Epithelial cell of proximal tubule (primary cell): Measurements from ENCODE around the gene TTC28. TPM values are rescaled to one million over a fixed set of nuclear protein-coding genes. Genes with fewer than 3 reads are reported as not detected.

Experiments used
- DNase-seq: peaks from one replicate; pipeline ENCODE4 v3.0.0-alpha.2; 2011; ENCODE audit warnings: low read depth
- H3K4me3 ChIP-seq: 2 replicates; pipeline ENCODE4 v1.5.1; 2011; ENCODE audit warnings: low read depth, mild to moderate bottlenecking, low read length
- total RNA-seq: library from RNA; depleted of rRNA; stranded (reverse); fragments of >200 nt; gene quantifications from 2 replicates; pipeline ENCODE4 v1.2.3, GENCODE V29; 2015
- TF ChIP-seq, protein P1 (sequence below): conservative IDR thresholded peaks from 2 replicates; pipeline ENCODE4 v1.5.1; 2012; ENCODE audit warnings: low read depth, mild to moderate bottlenecking, low read length

Gene TTC28
- total RNA-seq, 1 donor from 2014 or later, result 3.7 TPM

GRCh38 chr22:28029201-28029948 lies 650.3 kb downstream of the TTC28 start:
- H3K4me3 ChIP-seq, result no peak overlapping the region
- no peak for DNase-seq
- TF ChIP-seq, protein P1, sequence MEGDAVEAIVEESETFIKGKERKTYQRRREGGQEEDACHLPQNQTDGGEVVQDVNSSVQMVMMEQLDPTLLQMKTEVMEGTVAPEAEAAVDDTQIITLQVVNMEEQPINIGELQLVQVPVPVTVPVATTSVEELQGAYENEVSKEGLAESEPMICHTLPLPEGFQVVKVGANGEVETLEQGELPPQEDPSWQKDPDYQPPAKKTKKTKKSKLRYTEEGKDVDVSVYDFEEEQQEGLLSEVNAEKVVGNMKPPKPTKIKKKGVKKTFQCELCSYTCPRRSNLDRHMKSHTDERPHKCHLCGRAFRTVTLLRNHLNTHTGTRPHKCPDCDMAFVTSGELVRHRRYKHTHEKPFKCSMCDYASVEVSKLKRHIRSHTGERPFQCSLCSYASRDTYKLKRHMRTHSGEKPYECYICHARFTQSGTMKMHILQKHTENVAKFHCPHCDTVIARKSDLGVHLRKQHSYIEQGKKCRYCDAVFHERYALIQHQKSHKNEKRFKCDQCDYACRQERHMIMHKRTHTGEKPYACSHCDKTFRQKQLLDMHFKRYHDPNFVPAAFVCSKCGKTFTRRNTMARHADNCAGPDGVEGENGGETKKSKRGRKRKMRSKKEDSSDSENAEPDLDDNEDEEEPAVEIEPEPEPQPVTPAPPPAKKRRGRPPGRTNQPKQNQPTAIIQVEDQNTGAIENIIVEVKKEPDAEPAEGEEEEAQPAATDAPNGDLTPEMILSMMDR, result no peak

DNA sequence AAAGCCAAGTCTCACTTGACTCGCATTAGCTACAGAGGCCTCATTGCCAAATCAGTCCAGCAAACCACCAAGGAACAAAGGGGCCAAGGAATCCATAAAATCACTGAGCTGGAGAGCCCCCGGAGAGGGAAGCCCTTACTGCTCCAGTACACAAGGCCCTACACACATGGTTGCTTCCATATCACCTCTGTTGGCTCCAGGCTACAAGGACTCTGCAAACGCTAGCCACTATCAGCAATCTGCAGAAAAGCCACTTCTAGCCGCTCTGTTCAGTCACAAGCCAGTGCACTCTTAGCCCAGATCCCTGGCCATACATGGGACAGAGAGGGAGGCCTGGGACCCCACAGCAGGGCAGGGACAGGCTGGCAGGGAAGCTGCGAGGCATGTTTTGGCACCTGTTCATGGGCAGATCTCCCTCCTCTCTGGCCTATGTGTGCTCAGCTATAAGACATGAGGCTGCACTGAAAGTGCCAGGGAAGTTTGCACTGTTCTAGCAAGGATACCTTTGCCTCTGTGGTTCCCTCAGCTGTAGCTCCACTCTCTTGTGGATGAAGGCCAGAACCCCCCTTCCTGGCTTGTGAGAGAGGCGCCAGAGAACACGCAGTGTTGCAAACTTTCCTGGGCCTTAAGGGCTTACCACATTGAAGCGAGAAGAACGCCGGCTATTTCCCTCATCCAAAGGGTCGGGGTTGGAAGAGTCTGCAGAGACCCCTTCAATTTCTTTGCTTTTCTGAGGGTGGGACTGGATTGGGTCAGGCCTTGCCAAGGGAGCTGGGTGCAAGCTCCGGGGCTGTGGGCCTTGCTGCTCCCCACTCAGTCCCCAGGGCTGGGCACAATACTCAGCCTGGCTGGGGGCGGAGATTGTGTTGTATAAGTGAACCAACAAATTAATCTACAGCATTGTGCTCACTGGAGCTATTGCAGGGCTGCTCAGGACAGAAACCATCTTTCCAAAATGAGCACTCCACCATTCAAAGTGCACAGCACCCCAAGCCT lies 651.9 kb downstream of the TTC28 start:
- H3K4me3 ChIP-seq, result no peak overlapping the region
- peak; percentile 20 for DNase-seq
- TF ChIP-seq, protein P1, result no peak

- H3K4me3 ChIP-seq, result no peak overlapping the region
- TF ChIP-seq, protein P1, result no peak
- DNase-seq, result no peak
Observed at GRCh38 chr22:28025866-28026575, 653.6 kb downstream of the TTC28 start.

DNA sequence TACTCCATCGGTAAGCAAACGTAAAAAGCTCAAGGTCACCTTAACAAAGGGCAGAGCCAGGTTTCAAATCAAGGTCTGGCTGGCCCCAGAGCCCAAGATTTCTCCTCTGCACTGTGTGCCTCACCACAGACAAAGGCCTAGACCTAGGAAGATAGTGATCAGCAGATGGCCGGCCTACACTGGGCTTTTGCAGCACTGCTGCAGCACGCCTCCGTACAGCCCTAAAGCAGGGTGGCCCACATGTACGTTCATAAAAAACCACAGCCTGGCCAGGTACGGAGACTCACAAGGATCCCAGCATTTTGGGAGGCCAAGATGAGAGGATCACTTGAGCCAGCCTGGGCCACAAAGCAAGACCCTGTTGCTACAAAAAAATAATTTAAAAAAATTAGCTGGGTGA lies 654.3 kb downstream of the TTC28 start:
- TF ChIP-seq, protein P1, result no peak
- no peak overlapping the region for H3K4me3 ChIP-seq
- DNase-seq, result no peak

DNA sequence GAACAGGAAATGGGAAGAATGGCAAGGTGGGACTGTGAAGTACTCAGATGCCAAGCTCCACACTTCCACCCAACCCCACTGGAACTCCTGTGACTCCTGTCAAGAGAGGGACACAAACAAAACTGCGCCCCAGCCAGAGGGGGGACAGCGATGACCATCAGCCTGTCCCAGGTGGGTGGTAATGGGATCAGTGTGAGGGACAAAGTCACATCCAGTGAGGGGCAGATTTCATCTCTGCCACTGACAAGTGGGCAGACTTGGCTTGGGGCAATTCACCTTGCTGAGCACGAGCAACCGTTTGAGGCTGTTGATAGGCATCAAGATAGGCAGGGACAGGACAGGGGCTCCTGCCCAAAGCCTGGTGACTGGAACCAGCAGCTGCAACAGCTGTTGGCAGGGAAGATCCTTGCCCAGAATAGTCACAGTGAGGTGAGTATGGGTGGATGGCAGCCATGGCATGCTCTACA lies 655.2 kb downstream of the TTC28 start:
- H3K4me3 ChIP-seq, result no peak overlapping the region
- no peak for DNase-seq
- TF ChIP-seq, protein P1, result no peak

DNA sequence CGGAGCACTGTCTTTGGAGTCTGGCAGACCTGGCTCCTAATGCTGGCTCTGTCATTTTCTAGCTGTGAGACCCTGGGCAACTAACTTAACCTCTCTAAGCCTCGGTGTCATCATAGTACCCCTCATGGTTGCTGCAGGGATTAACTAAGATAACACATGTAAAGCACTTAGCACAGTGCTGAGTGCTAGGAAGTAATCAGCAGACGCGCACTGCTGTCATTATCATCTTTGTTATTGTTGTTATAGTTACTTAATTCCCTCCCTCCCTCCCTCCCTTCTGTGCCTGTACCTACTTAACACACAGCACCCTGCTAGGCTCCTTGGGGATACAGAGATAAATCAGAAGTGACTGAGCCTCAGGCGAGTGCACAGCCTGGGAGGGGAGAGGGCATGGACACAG lies 655.9 kb downstream of the TTC28 start:
- TF ChIP-seq, protein P1, result no peak
- DNase-seq, result no peak
- H3K4me3 ChIP-seq, result no peak overlapping the region
